Limb (tissue), 2 donors: ENCODE measurements around the gene BMS1.
A peak's percentile ranks its signal among the peaks of the same experiment; 100 is the strongest.
"Not testable (repeated sequence)": the region's sequence is repeated elsewhere in the genome, so short reads cannot be mapped to it uniquely, and the experiment has no call there.

Experiments used
- DNase-seq, 2 donors: peaks; one replicate each; pipeline ENCODE4 v3.0.0-alpha.2; 2016; ENCODE audit errors: extremely low spot score in 2 of 2

The BMS1 gene

GRCh38 chr10:42866115-42866995, 83.8 kb downstream of the BMS1 start:
- peak; percentile 69 to 86 for DNase-seq

DNA sequence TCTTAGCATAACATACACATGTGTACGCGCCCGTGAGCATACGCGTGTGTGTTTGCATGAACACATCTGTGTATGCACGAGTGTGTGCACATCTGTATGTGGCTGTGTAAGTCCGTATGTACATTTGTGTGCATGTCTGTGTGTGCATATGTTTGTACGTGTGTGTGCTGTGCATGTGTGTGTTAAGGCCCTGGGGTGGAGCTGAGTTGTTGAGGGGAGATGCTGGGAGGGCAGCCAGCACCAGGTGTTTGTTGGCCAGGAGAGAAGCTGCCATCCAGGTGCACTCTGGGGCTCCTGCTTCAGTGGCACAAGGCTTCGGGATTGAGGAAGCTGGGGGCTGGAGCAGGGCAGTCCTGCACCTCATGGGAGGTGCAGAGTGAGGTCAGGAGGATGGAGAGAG, 85.0 kb downstream of the BMS1 start:
- no peak for DNase-seq

GRCh38 chr10:42868530-42868929, 85.9 kb downstream of the BMS1 start:
- DNase-seq = no peak

DNA sequence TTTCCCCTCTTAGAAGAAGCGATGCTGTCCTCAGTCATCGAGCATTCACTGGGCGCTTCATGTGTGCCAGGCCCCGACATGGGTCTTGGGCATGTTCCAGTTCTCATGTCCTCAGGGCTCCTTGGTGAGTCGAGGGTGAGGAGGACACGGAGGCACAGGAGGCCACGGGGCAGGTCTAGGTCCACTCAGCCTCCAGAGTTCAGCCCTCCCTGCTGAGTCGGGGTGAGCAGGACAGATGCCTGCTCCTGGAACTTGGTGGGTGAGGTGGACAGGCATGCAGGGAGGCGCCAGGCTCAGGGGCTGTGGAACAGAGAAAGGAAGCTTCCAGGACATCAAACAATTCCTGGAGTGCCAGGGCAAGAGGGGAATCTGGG, 87.4 kb downstream of the BMS1 start:
- DNase-seq = no peak

DNA sequence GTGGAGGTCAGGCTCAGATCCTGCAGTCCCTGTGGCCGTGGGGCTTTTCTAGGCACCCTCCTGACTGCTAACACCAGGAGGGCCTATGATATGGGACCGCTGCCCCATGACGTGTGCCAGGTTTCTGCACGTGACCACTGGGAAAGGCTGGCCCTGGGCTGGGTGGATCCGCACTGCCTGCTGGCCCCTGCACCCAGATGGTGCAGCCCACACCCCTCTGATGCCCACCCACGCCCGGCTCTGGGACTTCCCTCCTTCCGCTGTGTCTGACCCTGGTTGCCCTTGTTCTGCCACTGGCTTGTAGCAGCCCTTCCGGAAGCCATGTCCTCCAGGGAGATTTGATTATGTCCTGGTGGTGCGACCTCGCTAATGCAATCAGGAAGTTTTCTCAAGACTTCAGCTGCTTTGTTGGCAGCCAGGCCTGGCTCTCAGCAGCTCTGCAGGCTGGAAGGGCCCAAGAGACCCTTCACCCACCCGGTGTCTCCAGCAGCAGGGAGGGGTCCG, 88.6 kb downstream of the BMS1 start:
- DNase-seq = not testable (repeated sequence)

DNA sequence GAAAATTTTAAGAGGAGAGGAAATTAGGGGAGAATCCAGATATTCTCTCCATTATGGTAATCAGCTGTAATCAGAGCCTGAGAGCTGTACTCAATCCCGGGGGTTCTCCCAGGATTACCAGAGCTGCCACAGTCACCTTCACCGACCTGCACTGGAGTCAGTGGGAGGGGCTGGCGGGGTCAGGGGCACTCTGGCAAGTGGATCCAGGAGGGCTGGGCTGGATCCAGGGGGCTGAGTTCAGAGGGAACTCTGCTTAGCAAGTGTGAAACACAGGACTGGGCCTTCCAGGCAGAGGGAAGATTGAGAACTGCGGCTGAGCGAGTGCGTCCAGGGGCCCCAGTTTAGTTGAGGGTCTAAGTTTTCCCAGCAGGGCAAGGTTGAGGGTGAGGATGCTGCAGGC, 89.2 kb downstream of the BMS1 start:
- DNase-seq = no peak

DNA sequence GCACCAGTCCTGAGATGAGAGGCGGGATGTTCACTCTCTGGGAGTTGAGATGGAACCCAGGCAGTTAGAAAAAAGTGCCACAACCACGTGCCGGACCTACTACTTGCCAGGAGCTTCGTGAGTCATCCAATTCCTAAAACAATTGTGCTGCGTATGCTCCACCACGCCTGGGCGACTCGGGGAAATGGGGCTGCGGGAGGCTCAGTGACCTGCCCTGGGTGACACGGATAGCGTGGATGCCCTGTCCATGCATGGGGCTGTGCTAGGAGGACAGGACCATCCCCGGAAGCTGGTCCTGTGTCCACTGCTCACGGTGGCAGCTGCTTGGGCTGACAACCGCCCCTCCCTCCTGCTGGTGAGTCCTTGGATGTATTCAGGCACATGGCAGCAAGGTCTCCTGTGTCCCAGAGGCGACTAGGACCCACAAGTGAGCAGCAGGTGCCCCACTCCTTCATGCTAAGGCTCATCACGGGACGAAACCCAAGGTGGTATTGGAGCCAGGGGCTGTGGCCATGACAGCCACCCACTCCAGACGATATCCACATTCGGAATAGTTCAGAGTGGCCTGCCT, 90.4 kb downstream of the BMS1 start:
- no peak for DNase-seq

GRCh38 chr10:42874713-42875387, 92.3 kb downstream of the BMS1 start:
- DNase-seq = no peak

- DNase-seq = no peak
These were observed 92.8 kb downstream of the BMS1 start for GRCh38 chr10:42875388-42875755.

GRCh38 chr10:42875798-42876341, 93.3 kb downstream of the BMS1 start:
- no peak for DNase-seq

DNA sequence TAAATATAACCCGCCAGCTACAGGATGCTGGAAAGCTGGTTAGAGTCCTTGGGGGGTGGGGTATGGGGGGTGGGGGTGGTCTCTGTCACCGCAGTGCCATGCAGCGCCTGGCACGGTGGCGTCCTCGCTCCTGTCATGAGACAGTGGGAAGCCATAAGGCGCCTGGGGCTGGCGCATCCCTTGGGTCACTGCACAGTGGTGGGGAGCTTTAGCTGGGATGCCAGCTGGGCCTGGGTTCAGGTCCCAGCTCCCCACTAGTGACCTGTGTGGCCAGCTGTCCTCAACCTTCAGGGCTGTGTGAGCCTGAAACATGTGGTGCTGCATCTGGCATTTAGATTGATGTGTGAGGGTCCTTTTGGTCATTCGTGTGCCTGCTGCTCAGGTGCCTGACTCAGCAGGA, 93.9 kb downstream of the BMS1 start:
- no peak for DNase-seq

DNA sequence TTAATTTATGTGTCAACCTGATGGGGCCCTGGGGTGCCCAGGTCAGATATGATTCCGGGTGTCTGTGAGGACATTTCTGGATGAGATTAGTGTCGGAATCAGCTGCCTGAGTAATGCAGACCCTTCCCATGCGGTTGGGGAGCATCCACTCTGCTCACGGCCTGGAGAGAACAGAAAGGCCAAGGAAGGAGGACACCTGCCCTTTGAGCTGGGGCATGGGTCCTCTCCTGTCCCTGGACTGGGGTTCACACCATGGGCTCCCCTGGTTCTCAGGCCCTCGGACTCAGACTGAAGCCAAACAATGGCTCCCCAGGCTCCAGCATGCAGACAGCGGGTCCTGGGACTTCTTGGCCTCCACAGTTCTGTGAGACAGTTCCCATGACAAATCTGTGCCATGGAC, 94.3 kb downstream of the BMS1 start:
- DNase-seq = no peak

DNA sequence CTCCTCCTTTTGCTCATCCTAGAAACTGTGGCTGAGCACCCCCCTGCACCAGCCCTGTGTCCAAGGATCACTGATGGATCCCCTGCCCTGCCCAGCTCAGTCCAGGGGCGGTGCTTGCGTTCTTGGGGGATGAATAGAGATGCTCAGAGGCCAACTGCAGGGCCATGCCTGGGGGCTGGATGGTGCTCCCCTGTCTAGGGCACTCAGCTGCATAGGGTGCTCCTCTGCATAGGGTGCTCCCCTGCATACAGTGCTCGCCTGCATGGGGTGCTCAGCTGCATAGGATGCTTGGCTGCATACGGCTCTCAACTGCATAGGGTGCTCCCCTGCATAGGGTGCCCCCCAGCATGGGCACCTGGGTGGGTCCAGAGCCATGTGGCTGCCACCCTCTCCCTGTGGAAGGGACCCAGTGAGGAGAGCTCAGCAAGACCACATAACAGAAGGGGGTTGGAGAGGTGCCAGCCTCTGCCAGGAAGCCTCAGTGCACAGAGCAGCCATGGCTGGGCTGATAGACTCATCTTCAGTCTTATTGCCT, 95.0 kb downstream of the BMS1 start:
- no peak for DNase-seq

- DNase-seq = no peak
These were observed 95.7 kb downstream of the BMS1 start for GRCh38 chr10:42878134-42878820.

DNA sequence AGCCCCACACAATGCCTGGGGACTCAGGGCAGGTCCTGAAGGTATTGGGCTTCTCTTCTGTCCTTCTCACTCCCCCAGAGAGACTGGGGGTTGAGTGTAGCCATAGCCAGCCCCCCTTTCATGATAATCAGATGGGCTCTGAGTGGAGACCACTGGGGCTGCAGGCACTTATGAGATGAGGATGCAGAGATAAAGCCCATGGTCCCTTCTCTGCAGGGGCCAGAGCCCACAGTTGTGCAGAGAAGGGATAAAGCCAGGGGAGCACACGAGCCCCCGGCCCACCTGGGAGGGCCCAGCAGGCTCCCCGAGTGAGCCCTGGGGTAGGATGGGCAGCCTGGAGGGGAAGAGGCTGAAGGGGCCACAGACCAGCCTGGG, 96.2 kb downstream of the BMS1 start:
- no peak for DNase-seq

GRCh38 chr10:42879380-42880254, 97.0 kb downstream of the BMS1 start:
- no peak for DNase-seq

GRCh38 chr10:42880255-42880620, 97.6 kb downstream of the BMS1 start:
- no peak for DNase-seq

- DNase-seq = no peak
These were observed 100.0 kb downstream of the BMS1 start for GRCh38 chr10:42882597-42882996.
